Heart left ventricle (tissue), 16 donors: ENCODE measurements around the gene NDFIP2. TPM values are rescaled to one million over a fixed set of nuclear protein-coding genes. Genes with fewer than 3 reads are reported as not detected.
"Not testable (repeated sequence)": the region's sequence is repeated elsewhere in the genome, so short reads cannot be mapped to it uniquely, and the experiment has no call there.

ENCODE experiments used
- ATAC-seq, 4 donors: fragments of 200-7000 bp; cut with Tn5 transposase; one replicate each; pipeline ENCODE4 v1.9.1; 2020 to 2022; ENCODE audit warnings: moderate library complexity in 4 of 4, mild to moderate bottlenecking in 3 of 4, moderate number of reproducible peaks in 1 of 4
- DNase-seq, 5 donors: peaks; one replicate each; pipeline ENCODE4 v3.0.0-alpha.2; 2020
- H3K27ac ChIP-seq, 12 donors: fragments of 200-600 bp; sonication (generic) in 4 of 12; one replicate each; pipeline versions ENCODE4 v1.5.0 to v1.8.0; 2016 to 2022; ENCODE audit warnings: mild to moderate bottlenecking in 2 of 12
- H3K27me3 ChIP-seq, 9 donors: fragments of 200-600 bp; sonication (generic) in 2 of 9; one replicate each; pipeline versions ENCODE4 v1.5.1 to v1.8.0; 2016 to 2022; ENCODE audit warnings: mild to moderate bottlenecking in 3 of 9
- H3K36me3 ChIP-seq, 9 donors: fragments of 200-600 bp; sonication (generic) in 2 of 9; one replicate each; pipeline versions ENCODE4 v1.5.0 to v1.8.0; 2018 to 2022; ENCODE audit warnings: mild to moderate bottlenecking in 2 of 9
- H3K4me1 ChIP-seq, 12 donors: fragments of 200-600 bp; sonication (generic) in 4 of 12; one replicate each; pipeline versions ENCODE4 v1.5.0 to v1.8.0; 2016 to 2022; ENCODE audit warnings: mild to moderate bottlenecking in 3 of 12
- H3K4me3 ChIP-seq, 12 donors: fragments of 200-600 bp; sonication (generic) in 4 of 12; one replicate each; pipeline versions ENCODE4 v1.5.0 to v1.8.0; 2017 to 2022; ENCODE audit warnings: mild to moderate bottlenecking in 9 of 12, moderate library complexity in 4 of 12
- H3K9me3 ChIP-seq, 12 donors: fragments of 200-600 bp; sonication (generic) in 4 of 12; one replicate each; pipeline versions ENCODE4 v1.5.0 to v1.8.0; 2016 to 2022; ENCODE audit warnings: mild to moderate bottlenecking in 1 of 12
- CTCF ChIP-seq, 12 donors: fragments of 200-600 bp; sonication (generic) in 4 of 12; IDR thresholded peaks; one replicate each; pipeline versions ENCODE4 v1.5.0 to v1.8.0; 2018 to 2022; ENCODE audit warnings: antibody characterized with exemption in 12 of 12, mild to moderate bottlenecking in 5 of 12
- POLR2A ChIP-seq, 2 donors: fragments of 450-650 bp; IDR thresholded peaks; one replicate each; pipeline ENCODE4 v1.6.1; 2017; ENCODE audit warnings: antibody characterized with exemption in 2 of 2, mild to moderate bottlenecking in 2 of 2, moderate library complexity in 2 of 2
- WGBS, 4 donors: extraction: QIAGEN DNeasy Blood & Tissue Kit in 2 of 4; methylation state at CpG; one replicate each; pipeline versions ENCODE4 v1.1.5 to v1.1.7; 2013 to 2018; 5-methylcytosine and 5-hydroxymethylcytosine counted together
- intact Hi-C, 10 donors: fragments of 100-400 bp; cut with DNase I; formaldehyde crosslinking; loops; one replicate each; pipeline versions ENCODE4 v1.11.1 to v1.14.2; 2022
- polyA plus RNA-seq, 2 donors: library from polyadenylated mRNA; stranded (reverse); fragments of 200-250 nt; gene quantifications; one replicate each; pipeline ENCODE4 v1.2.3, GENCODE V29; 2013
- total RNA-seq, 9 donors: library from RNA; depleted of rRNA in 2 of 9; stranded (reverse); fragments of >200 nt in 2 of 9; fragmentation: NEBNext Ultra II Directional in 3 of 9; extraction: Animal tissue kit (Norgen Biotek cat#: 25700) in 3 of 9; gene quantifications; one replicate each; pipeline versions ENCODE4 v1.1.0 to v1.2.4, GENCODE V29; 2016 to 2023
- donor health status: ischemic (EF 13 %, LVEDD 7.1; RV severe dilation, severe dysfunction).
- donor health status: healthy with polysubstance abuse.
- donor health status: DM: no; HTN: yes; CAD: no.
- donor health status: DM: no; HTN: no; CAD: no.
- donor health status: ischemic (EF 25% LVEDD 6.9; RV normal size, moderate dysfunction).
- donor health status: ischemic (EF 25% LVEDD 5.7; RV mildly dilated, moderate dysfunction).
- donor health status: healthy.
- donor health status: DM: yes; HTN: yes; CAD: no.
- donor health status: ischemic (EF 35%, LVEDD 5.7; RV mildly dilated, moderate dysfunction).
- donor health status: nonischemic (EF 11% LVEDD 7.7; RV severe dilation, severe dysfunction).
- donor health status: DM: yes; HTN: yes; CAD: no.
- donor health status: PGD.
- donor health status: ischemic (EF 29% LVEDD 5.4; RV normal size, mild dysfunction).
- donor health status: nonischemic (EF 23%, LVEDD 6.1; RV moderate dilation, normal function).

The NDFIP2 gene
- total and polyA plus RNA-seq, 11 donors, result 14.2 to 42.6 (median 32.1) TPM

GRCh38 chr13:79593641-79594275, 112.8 kb downstream of the NDFIP2 start:
- no peak for TF ChIP-seq CTCF (IDR thresholded peaks at IDR 0.05)
- TF ChIP-seq POLR2A (IDR thresholded peaks at IDR 0.05), result no peak
- Histone ChIP-seq H3K27me3 (no peaks in the 10 kb centered on the region), H3K4me1 (peaks cover 0 to 3% (median 0%) of the 10 kb centered on the region in 12 donors), H3K4me3 (no peak overlapping the region), H3K27ac (no peak overlapping the region), H3K36me3 (no peaks in the 10 kb centered on the region), H3K9me3 (no peaks in the 10 kb centered on the region)
- WGBS, 4 donors, result 42 to 55% (median 48%) methylated on average over 2 of the region's 2 CpGs
- DNase-seq, result no peak
- no peak for ATAC-seq
- intact Hi-C loops, result no loop called here

- ATAC-seq, H3K4me1 ChIP-seq, H3K4me3 ChIP-seq, H3K27ac ChIP-seq, H3K36me3 ChIP-seq, H3K27me3 ChIP-seq, intact Hi-C loops, H3K9me3 ChIP-seq: not testable (repeated sequence)
- WGBS, 4 donors, result 92 to 97% (median 95%) methylated on average over 31 to 33 of the region's 33 CpGs
- DNase-seq, result peak in 2 of 5 donors; percentile 18 to 50
Measured at GRCh38 chr13:79600146-79600545, 119.2 kb downstream of the NDFIP2 start.

GRCh38 chr13:79602936-79603335, 122.0 kb downstream of the NDFIP2 start:
- no peak for DNase-seq
- TF ChIP-seq POLR2A (IDR thresholded peaks at IDR 0.05) (no peak), CTCF (IDR thresholded peaks at IDR 0.05) (no peak)
- intact Hi-C loops, result no loop called here

GRCh38 chr13:79604752-79605151, 123.8 kb downstream of the NDFIP2 start:
- intact Hi-C loops, result no loop called here
- H3K27ac ChIP-seq, result no peak overlapping the region
- WGBS, 4 donors, result 29 to 46% (median 34%) methylated on average over 2 of the region's 2 CpGs

More at GRCh38 chr13:79602936-79603335, 122.0 kb downstream of the NDFIP2 start:
- no peak for ATAC-seq
- no peaks in the 10 kb centered on the region for H3K36me3 ChIP-seq
- no peaks in the 10 kb centered on the region for H3K27me3 ChIP-seq
- no peaks in the 10 kb centered on the region for H3K4me1 ChIP-seq
- peaks cover 0 to 7% (median 1%) of the 10 kb centered on the region in 12 donors for H3K9me3 ChIP-seq
- 61 to 71% (median 65%) methylated on average over 2 of the region's 2 CpGs for WGBS, 4 donors
- no peak overlapping the region for H3K27ac ChIP-seq
- no peak overlapping the region for H3K4me3 ChIP-seq

More at GRCh38 chr13:79604752-79605151, 123.8 kb downstream of the NDFIP2 start:
- DNase-seq, result no peak
- peaks cover 0 to 16% (median 3%) of the 10 kb centered on the region in 12 donors for H3K9me3 ChIP-seq
- TF ChIP-seq POLR2A (IDR thresholded peaks at IDR 0.05) (no peak), CTCF (IDR thresholded peaks at IDR 0.05) (no peak)
- no peaks in the 10 kb centered on the region for H3K27me3 ChIP-seq
- H3K4me3 ChIP-seq, result no peak overlapping the region
- H3K36me3 ChIP-seq, result no peaks in the 10 kb centered on the region
- no peak for ATAC-seq
- no peaks in the 10 kb centered on the region for H3K4me1 ChIP-seq

Other genes with a start within 250 kb of the NDFIP2 start
- 10 to 100 TPM; 16.9 to 28.4 (median 21.0) TPM for gene RBM26, start 74.9 kb upstream of the NDFIP2 start, total RNA-seq
- gene RBM26, start 74.9 kb upstream of the NDFIP2 start, polyA plus RNA-seq, result 10 to 100 TPM; 11.5 to 16.6 TPM